GM12875 (cell line): ENCODE results near the gene GATAD2A.

Experiments used
- H3K4me3 ChIP-seq: one replicate; pipeline ENCODE4 v1.5.1; 2011; ENCODE audit warnings: low read depth, low read length, control low read depth
- CTCF ChIP-seq: IDR thresholded peaks from 2 replicates; pipeline ENCODE4 v1.5.1; 2011; ENCODE audit warnings: low read depth, mild to moderate bottlenecking, control low read depth, inconsistent platforms, low read length, moderate library complexity, borderline replicate concordance; ENCODE audit not compliant: insufficient read depth

GATAD2A gene

DNA sequence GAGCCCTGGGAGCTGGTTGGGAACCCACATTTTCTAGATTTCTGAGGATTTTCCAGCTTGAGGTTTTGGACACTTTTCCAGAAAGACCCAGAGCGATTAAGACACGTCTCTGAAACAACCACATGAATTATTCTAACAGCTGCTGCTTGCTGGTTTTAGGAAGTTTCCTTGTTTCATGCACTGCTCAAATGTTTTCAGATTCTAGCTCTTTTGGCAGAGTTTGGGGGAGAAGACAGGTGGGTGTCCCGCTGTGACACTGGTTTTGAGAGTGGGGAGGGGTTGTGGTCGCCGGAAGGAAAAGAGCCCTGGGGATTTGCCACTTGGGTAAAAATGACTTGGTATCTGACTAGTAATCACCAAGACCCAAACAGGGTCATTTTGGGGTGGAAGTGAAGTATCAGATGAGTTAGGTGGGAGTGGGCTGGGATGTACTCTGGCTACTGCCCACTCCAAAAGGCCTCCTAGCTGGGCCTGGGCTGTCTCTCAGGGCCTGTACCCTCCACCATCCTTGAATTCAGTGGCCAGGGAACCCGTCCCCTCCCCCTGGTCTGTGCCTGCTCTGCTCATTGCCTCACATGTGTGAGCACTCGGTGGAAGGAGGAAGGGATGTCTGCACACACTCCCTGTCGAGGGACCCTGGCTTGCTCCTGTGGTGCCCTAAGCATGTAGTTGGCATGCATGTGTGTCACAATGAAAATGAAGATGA lies 13.2 kb downstream of the GATAD2A start:
- TF ChIP-seq CTCF, result no peak

DNA sequence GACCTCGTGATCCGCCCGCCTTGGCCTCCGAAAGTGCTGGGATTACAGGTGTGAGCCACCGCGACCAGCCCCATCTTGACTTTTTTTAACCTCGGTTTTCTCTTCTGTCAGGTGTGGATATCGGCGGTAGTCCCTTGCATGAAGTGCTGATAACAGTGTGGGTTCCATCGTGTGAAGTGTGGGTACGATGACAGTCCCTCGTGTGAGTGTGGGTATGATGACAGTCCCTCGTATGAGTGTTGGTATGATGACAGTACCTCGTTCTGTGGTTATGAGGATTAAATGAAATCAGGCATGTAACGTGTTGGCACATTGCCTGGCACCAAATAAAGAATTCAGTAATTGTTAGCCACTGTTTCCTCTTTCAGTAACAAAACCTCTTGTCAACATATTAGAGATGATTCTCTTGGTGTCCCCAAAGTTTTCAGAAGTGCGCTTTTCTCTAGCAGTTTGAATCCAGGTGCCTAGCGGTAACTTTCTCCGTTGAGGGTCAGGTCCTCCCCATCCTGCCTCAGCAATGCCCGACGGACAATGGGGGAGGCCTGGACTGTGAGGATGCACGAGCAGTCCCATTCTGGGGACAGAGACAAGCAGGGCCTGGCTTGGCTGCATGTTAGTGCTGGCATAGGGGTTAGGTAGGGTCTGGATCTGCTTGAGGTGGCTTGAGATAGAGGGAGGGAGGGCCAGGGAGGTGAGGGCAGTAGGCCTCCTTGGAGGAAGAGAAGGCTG lies 15.3 kb downstream of the GATAD2A start:
- no peak overlapping the region for H3K4me3 ChIP-seq
- TF ChIP-seq CTCF, result no peak

More for the DNA sequence above, 13.2 kb downstream of the GATAD2A start:
- no peak overlapping the region for H3K4me3 ChIP-seq

GRCh38 chr19:19421299-19421696 lies 15.8 kb downstream of the GATAD2A start:
- no peak for TF ChIP-seq CTCF
- H3K4me3 ChIP-seq, result no peak overlapping the region

- TF ChIP-seq CTCF, result no peak
- no peak overlapping the region for H3K4me3 ChIP-seq
Measured at GRCh38 chr19:19422156-19422555, 16.7 kb downstream of the GATAD2A start.

GRCh38 chr19:19423322-19423721 lies 17.8 kb downstream of the GATAD2A start:
- no peak for TF ChIP-seq CTCF
- no peak overlapping the region for H3K4me3 ChIP-seq

- no peak overlapping the region for H3K4me3 ChIP-seq
Measured at GRCh38 chr19:19425170-19425875, 19.8 kb downstream of the GATAD2A start.

More at GRCh38 chr19:19425170-19425875, 19.8 kb downstream of the GATAD2A start:
- TF ChIP-seq CTCF, result no peak
